Suprapubic skin (tissue), 4 donors: ENCODE data around the gene SYNDIG1. TPM values are rescaled to one million over a fixed set of nuclear protein-coding genes. Genes with fewer than 3 reads are reported as not detected.

Source experiments
- DNase-seq, 2 donors: peaks; one replicate each; pipeline ENCODE4 v3.0.0-alpha.2; 2019; ENCODE audit warnings: low spot score in 2 of 2
- H3K27ac ChIP-seq: fragments of 200-600 bp; sonication (generic); one replicate; pipeline ENCODE4 v1.5.1; 2019
- H3K27me3 ChIP-seq: fragments of 200-600 bp; sonication (generic); one replicate; pipeline ENCODE4 v1.5.1; 2019
- H3K36me3 ChIP-seq: fragments of 200-600 bp; sonication (generic); one replicate; pipeline ENCODE4 v1.5.1; 2019
- H3K4me1 ChIP-seq: fragments of 200-600 bp; sonication (generic); one replicate; pipeline ENCODE4 v1.5.1; 2019
- H3K4me3 ChIP-seq: fragments of 200-600 bp; sonication (generic); one replicate; pipeline ENCODE4 v1.5.1; 2019; ENCODE audit warnings: mild to moderate bottlenecking
- H3K9me3 ChIP-seq: fragments of 200-600 bp; sonication (generic); one replicate; pipeline ENCODE4 v1.5.1; 2019
- EP300 ChIP-seq: sonication (generic); formaldehyde crosslinking; IDR thresholded peaks from one replicate; pipeline ENCODE4 v1.6.1; 2017; ENCODE audit warnings: antibody characterized with exemption
- POLR2A ChIP-seq, 2 donors: fragments of 450-650 bp; IDR thresholded peaks; one replicate each; pipeline ENCODE4 v1.6.1; 2017; ENCODE audit warnings: antibody characterized with exemption in 2 of 2, mild to moderate bottlenecking in 2 of 2, moderate library complexity in 2 of 2
- POLR2AphosphoS5 ChIP-seq, 3 donors: sonication (generic); formaldehyde crosslinking; IDR thresholded peaks; one replicate each; pipeline ENCODE4 v1.6.1; 2017; ENCODE audit warnings: antibody characterized with exemption in 3 of 3
- WGBS: methylation state at CpG from one replicate; pipeline ENCODE4 v1.1.5; 2018; 5-methylcytosine and 5-hydroxymethylcytosine counted together
- total RNA-seq, 4 donors: library from RNA; depleted of rRNA; stranded (reverse); fragments of >200 nt; gene quantifications; one replicate each; pipeline ENCODE4 v1.1.0, GENCODE V29; 2016
- TF ChIP-seq, protein P1 (sequence below), 2 donors: fragments of 200-600 bp in 1 of 2; fragments of 450-650 bp in 1 of 2; sonication (generic) in 1 of 2; IDR thresholded peaks; one replicate each; pipeline ENCODE4 v1.5.1; 2016 to 2019; ENCODE audit warnings: antibody characterized with exemption in 2 of 2, mild to moderate bottlenecking in 1 of 2, moderate library complexity in 1 of 2

The SYNDIG1 gene
- total RNA-seq, 4 donors from 2014 or later: not detected

- TF ChIP-seq, protein P1, sequence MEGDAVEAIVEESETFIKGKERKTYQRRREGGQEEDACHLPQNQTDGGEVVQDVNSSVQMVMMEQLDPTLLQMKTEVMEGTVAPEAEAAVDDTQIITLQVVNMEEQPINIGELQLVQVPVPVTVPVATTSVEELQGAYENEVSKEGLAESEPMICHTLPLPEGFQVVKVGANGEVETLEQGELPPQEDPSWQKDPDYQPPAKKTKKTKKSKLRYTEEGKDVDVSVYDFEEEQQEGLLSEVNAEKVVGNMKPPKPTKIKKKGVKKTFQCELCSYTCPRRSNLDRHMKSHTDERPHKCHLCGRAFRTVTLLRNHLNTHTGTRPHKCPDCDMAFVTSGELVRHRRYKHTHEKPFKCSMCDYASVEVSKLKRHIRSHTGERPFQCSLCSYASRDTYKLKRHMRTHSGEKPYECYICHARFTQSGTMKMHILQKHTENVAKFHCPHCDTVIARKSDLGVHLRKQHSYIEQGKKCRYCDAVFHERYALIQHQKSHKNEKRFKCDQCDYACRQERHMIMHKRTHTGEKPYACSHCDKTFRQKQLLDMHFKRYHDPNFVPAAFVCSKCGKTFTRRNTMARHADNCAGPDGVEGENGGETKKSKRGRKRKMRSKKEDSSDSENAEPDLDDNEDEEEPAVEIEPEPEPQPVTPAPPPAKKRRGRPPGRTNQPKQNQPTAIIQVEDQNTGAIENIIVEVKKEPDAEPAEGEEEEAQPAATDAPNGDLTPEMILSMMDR (IDR thresholded peaks at IDR 0.05): no peak
- H3K4me3 ChIP-seq: no peak overlapping the region
- H3K27ac ChIP-seq: no peak overlapping the region
- no peaks in the 10 kb centered on the region for H3K9me3 ChIP-seq
- DNase-seq: peak; percentile 27 to 57
- H3K36me3 ChIP-seq: no peaks in the 10 kb centered on the region
- H3K4me1 ChIP-seq: no peaks in the 10 kb centered on the region
- WGBS: 50% methylated on average over 1 of the region's 1 CpG
- H3K27me3 ChIP-seq: no peaks in the 10 kb centered on the region
Measured at GRCh38 chr20:24690408-24690807, 221.0 kb downstream of the SYNDIG1 start.

- Histone ChIP-seq H3K4me3 (no peak overlapping the region), H3K4me1 (no peaks in the 10 kb centered on the region), H3K36me3 (no peaks in the 10 kb centered on the region), H3K27me3 (no peaks in the 10 kb centered on the region), H3K27ac (no peak overlapping the region), H3K9me3 (no peaks in the 10 kb centered on the region)
- TF ChIP-seq EP300 (no peak), POLR2AphosphoS5 (IDR thresholded peaks at IDR 0.05) (no peak), POLR2A (IDR thresholded peaks at IDR 0.05) (no peak)
- TF ChIP-seq, protein P1 (IDR thresholded peaks at IDR 0.05): no peak
- WGBS: 92% methylated on average over 2 of the region's 4 CpGs
- peak; percentile 21 to 28 for DNase-seq
Measured at GRCh38 chr20:24691901-24692351, 222.5 kb downstream of the SYNDIG1 start.

- H3K36me3 ChIP-seq: no peaks in the 10 kb centered on the region
- H3K9me3 ChIP-seq: no peaks in the 10 kb centered on the region
- no peak overlapping the region for H3K27ac ChIP-seq
- TF ChIP-seq POLR2AphosphoS5 (IDR thresholded peaks at IDR 0.05) (no peak), EP300 (no peak), POLR2A (IDR thresholded peaks at IDR 0.05) (no peak)
- TF ChIP-seq, protein P1 (IDR thresholded peaks at IDR 0.05): no peak
- WGBS: 81% methylated on average over 11 of the region's 14 CpGs
- no peaks in the 10 kb centered on the region for H3K4me1 ChIP-seq
- H3K4me3 ChIP-seq: no peak overlapping the region
- H3K27me3 ChIP-seq: no peaks in the 10 kb centered on the region
- peak; percentile 29 to 61 for DNase-seq
Measured at GRCh38 chr20:24692446-24693200, 223.2 kb downstream of the SYNDIG1 start.

GRCh38 chr20:24693466-24694156 lies 224.2 kb downstream of the SYNDIG1 start:
- peaks cover 4% of the 10 kb centered on the region for H3K27me3 ChIP-seq
- WGBS: 87% methylated on average over 9 of the region's 9 CpGs
- H3K9me3 ChIP-seq: no peaks in the 10 kb centered on the region
- TF ChIP-seq, protein P1 (IDR thresholded peaks at IDR 0.05): no peak
- TF ChIP-seq POLR2AphosphoS5 (IDR thresholded peaks at IDR 0.05) (no peak), POLR2A (IDR thresholded peaks at IDR 0.05) (no peak), EP300 (no peak)
- no peak overlapping the region for H3K27ac ChIP-seq
- no peak overlapping the region for H3K4me3 ChIP-seq
- no peaks in the 10 kb centered on the region for H3K4me1 ChIP-seq
- peak in 1 of 2 donors; percentile 54 for DNase-seq
- H3K36me3 ChIP-seq: no peaks in the 10 kb centered on the region

- H3K27me3 ChIP-seq: peaks cover 4% of the 10 kb centered on the region
- no peaks in the 10 kb centered on the region for H3K4me1 ChIP-seq
- H3K27ac ChIP-seq: no peak overlapping the region
- no peaks in the 10 kb centered on the region for H3K9me3 ChIP-seq
- no peaks in the 10 kb centered on the region for H3K36me3 ChIP-seq
- TF ChIP-seq POLR2AphosphoS5 (IDR thresholded peaks at IDR 0.05): no peak
- TF ChIP-seq, protein P1 (IDR thresholded peaks at IDR 0.05): no peak
- no peak for TF ChIP-seq EP300
- TF ChIP-seq POLR2A (IDR thresholded peaks at IDR 0.05): no peak
- no peak overlapping the region for H3K4me3 ChIP-seq
- 60% methylated on average over 10 of the region's 12 CpGs for WGBS
- DNase-seq: peak; percentile 39 to 61
Measured at GRCh38 chr20:24694157-24694726, 224.8 kb downstream of the SYNDIG1 start.
